Glomerular endothelial cell (primary cell): Measurements from ENCODE around the gene LRRC8A. TPM values are rescaled to one million over a fixed set of nuclear protein-coding genes. Genes with fewer than 3 reads are reported as not detected.
"Not testable (repeated sequence)": the region's sequence is repeated elsewhere in the genome, so short reads cannot be mapped to it uniquely, and the experiment has no call there.

Experiments used
- DNase-seq: peaks from one replicate; pipeline ENCODE4 v3.0.0-alpha.2; 2011; ENCODE audit warnings: low read depth, low spot score; ENCODE audit errors: extremely low read depth
- total RNA-seq: library from RNA; depleted of rRNA; stranded (reverse); fragments of >200 nt; gene quantifications from 2 replicates; pipeline ENCODE4 v1.2.3, GENCODE V29; 2015

The LRRC8A gene
- total RNA-seq, 1 donor from 2014 or later: 114 TPM

DNA sequence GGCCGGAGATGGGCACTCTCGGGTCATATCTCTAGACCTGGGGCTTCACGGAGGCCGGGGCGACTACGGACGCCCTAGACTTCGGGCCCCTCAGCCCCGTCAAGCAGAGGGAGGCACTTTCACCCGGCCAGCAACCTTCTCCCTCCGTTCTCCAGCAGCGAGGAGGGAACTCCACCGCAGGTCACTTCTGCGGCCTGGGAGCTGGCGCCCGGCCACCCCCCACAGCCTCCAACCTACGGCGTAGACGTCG lies 65.3 kb downstream of the LRRC8A start:
- no peak for DNase-seq

DNA sequence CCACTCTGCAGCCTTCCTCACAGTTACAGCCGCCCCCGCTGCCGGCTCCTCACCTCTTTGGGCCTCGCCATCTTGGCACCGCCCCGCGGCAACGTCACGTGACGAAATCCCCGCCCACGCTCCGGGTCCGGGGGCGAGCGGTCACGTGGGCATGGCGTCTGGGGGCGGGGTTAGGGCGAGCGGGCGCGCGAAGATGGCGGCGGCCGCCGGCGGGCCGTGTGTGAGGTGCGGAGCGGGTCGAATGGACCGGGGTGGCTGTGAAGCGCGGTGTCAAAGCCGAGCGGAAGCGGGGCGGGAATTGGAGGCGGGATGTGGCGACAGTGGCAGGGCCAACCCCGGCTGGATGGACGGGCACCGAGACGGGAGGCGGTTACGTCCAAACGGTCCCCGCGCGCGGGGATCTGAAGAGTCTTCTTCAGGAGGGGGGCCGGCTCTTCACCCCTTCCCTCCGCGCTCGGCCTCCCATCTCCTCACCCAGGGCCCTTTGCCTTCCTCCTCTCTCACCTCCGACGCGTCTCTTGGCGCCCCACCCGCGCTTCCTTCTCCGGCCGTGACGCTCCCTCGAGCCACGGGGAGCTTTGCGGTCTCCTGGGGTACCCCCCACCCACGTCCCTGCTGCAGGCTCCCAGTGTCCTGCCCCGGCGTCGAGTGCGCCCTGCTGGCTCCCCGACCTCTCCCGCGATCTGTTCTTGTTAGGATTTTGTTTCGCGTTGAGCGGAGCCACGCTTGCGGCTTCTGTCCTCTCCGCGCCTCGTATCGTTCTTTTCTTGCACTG lies 65.8 kb downstream of the LRRC8A start, which contains the start of the genes DOLK and NUP188:
Gene DOLK (minus strand): TSS at position 77 of the 775 bp plus-strand sequence. CDS start 300 bp downstream, outside the sequence.
Gene NUP188 (plus strand): TSS at position 173 of the 775 bp plus-strand sequence. CDS start 21 bp downstream, at position 194.
- DNase-seq: no peak

DNA sequence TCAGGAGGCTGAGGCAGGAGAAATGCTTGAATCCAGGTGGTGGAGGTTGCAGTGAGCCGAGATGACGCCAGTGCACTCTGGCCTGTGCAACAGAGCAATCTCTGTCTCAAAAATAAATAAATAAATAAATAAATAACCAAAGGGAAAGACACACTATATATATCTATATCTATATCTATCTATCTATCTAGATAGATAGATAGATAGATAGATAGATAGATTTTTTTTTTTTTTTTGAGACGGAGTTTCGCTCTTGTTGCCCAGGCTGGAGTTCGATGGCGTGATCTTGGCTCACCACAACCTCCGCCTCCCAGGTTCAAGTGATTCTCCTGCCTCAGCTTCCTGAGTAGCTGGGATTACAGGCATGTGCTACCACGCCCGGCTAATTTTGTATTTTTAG lies 79.5 kb downstream of the LRRC8A start:
- not testable (repeated sequence) for DNase-seq

Other genes with a start within 250 kb of the LRRC8A start
- 55.0 and 71.9 TPM in 2 replicates for gene DYNC2I2, start 225.3 kb upstream of the LRRC8A start, total RNA-seq
- 227 and 258 TPM in 2 replicates for gene SET, start 192.9 kb upstream of the LRRC8A start, total RNA-seq
- gene PKN3, start 179.6 kb upstream of the LRRC8A start, total RNA-seq: 14.8 and 16.9 TPM in 2 replicates
- gene ZDHHC12, start 158.0 kb upstream of the LRRC8A start, total RNA-seq: 52.1 and 75.4 TPM in 2 replicates
- 36.4 and 37.6 TPM in 2 replicates for gene ZER1, start 110.2 kb upstream of the LRRC8A start, total RNA-seq
- gene TBC1D13, start 94.9 kb upstream of the LRRC8A start, total RNA-seq: 22.4 and 31.6 TPM in 2 replicates
- 26.3 and 38.0 TPM in 2 replicates for gene ENDOG, start 63.6 kb upstream of the LRRC8A start, total RNA-seq
- gene SPOUT1, start 52.3 kb upstream of the LRRC8A start, total RNA-seq: 23.8 and 28.4 TPM in 2 replicates
- gene KYAT1, start 183 bp upstream of the LRRC8A start, total RNA-seq: 6.1 and 10.5 TPM in 2 replicates
- 0.23 and 2.9 TPM in 2 replicates for gene PHYHD1, start 38.8 kb downstream of the LRRC8A start, total RNA-seq
- gene DOLK, start 65.5 kb downstream of the LRRC8A start, total RNA-seq: 28.1 and 32.1 TPM in 2 replicates
- 47.5 and 51.3 TPM in 2 replicates for gene NUP188, start 65.6 kb downstream of the LRRC8A start, total RNA-seq
- 63.7 and 63.8 TPM in 2 replicates for gene SH3GLB2, start 146.2 kb downstream of the LRRC8A start, total RNA-seq
- gene MIGA2, start 154.5 kb downstream of the LRRC8A start, total RNA-seq: 17.5 and 23.3 TPM in 2 replicates
- 13.8 and 15.6 TPM in 2 replicates for gene DOLPP1, start 199.0 kb downstream of the LRRC8A start, total RNA-seq
- 46.1 and 60.4 TPM in 2 replicates for gene CRAT, start 228.7 kb downstream of the LRRC8A start, total RNA-seq
- 82.9 and 96.7 TPM in 2 replicates for gene PTPA, start 229.3 kb downstream of the LRRC8A start, total RNA-seq